Activated CD8-positive, alpha-beta memory T cell treated with anti-CD3 and anti-CD28 coated beads, Interleukin-2, amount 50 U/mL, for 4 hours (primary cell): Measurements from ENCODE around the gene FKBP11.
A peak's percentile ranks its signal among the peaks of the same experiment; 100 is the strongest.
"Not testable (repeated sequence)": the region's sequence is repeated elsewhere in the genome, so short reads cannot be mapped to it uniquely, and the experiment has no call there.

ENCODE experiments used
- DNase-seq: peaks from one replicate; pipeline ENCODE4 v3.0.0-alpha.2; 2020

The FKBP11 gene

DNA sequence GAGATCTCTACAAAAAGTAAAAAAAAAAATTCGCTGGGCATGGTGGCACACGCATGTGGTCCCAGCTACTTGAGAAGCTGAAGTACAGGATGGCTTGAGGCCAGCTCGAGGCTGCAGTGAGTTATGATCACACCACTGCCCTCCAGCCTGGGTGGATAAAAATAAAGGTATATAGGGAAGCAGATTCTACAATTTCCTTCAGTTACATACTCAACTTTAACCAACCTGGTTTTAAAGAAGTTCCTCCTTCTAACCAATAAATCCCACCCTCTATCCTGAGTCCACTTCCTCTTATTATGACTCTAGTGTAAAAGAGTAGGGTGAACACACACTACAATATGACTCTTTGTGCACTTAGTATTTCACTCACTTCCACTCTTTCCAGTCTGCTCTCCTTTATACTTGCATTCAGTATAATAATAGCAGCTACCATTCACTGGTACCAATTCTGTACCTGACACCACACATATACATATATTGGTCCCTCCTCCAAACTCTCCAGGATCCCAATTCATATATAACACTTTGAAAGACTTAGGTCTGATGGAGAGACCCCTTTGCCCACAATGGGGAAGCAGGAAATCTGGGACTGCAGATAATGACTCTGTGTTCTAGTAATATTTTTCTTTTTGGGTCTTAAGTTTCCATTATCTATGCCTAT lies 29.7 kb upstream of the FKBP11 start:
- DNase-seq: no peak

- DNase-seq: no peak
These were observed 28.8 kb upstream of the FKBP11 start for GRCh38 chr12:48954061-48954460.

DNA sequence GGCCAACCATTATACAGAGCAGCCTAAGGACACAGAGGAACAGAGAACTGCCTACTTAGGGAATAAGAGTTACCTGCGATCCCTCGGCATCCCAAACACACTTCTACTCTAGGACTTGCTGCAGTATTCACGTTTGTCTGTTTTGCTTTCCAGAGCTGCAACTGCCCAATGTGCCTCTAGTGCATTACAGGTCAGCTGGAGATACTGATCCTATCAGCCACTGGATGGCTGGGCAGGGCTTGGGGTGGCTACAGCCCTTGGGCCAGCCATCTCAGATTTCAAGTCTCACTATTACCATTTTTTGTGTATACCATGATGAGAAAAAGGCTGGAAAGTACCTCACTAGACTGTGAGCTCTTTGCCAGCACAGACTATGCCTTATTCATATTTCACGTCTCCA lies 27.4 kb upstream of the FKBP11 start:
- DNase-seq: no peak

- no peak for DNase-seq
These were observed 22.4 kb upstream of the FKBP11 start for GRCh38 chr12:48947727-48948126.

- no peak for DNase-seq
These were observed 21.7 kb upstream of the FKBP11 start for GRCh38 chr12:48946943-48947342.

GRCh38 chr12:48946205-48946604 lies 20.9 kb upstream of the FKBP11 start:
- DNase-seq: no peak

DNA sequence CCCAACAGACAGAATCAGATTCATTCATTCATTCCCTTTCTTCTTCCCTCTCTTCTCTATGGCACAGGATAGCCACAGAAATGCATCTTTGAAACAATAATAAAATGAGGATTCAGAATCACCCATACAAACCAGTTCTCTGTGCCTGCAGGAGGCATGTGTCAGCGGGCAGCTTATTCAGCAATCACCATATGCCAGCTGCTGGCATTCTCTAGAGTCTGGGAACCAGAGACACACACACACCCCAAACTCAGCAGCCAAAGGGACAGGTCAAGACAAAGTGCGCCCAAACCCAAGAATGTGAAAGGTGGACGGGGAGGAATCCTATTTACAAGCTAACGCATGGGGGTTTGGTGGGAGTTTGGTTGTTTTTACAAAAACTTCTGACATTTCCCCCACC lies 17.9 kb upstream of the FKBP11 start:
- DNase-seq: no peak

DNA sequence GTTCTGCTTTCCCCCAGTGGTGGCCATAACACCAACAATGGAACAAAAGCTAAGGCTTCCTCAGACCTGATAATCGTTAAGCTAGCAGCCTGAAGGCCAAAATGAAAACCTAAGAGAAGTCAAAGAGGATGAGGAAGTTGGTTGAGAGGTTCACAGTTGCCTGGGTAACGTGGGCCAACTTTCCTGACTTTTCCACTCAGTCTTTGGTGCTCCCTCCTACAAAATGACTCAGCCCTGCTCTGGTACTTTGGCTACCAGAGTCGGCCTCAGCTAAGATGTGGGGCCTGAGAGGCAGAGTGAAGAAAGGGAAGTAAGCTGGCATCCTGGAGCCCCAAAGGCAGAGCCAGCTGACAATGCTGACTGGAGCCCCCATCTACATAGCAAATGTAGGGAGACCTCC lies 14.9 kb upstream of the FKBP11 start:
- no peak for DNase-seq

DNA sequence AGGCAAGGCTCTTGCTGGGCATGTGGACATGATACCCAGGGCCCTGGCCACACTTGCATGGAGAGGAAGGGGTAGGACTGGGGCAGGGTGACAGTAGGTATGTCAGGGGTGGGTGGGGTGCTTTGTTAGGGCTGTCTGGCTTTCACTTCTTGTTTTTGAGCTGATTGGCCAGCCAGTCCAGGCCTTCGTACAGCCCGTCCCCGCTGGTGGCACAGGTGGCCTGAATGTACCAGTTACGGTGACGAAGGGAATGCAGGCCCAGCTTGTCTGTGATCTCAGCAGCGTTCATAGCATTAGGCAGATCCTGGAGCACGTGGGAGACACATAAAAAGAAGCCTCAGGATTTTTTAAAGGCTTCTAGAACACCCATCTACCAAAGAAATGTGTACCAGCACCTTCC lies 13.5 kb upstream of the FKBP11 start:
- DNase-seq: no peak

DNA sequence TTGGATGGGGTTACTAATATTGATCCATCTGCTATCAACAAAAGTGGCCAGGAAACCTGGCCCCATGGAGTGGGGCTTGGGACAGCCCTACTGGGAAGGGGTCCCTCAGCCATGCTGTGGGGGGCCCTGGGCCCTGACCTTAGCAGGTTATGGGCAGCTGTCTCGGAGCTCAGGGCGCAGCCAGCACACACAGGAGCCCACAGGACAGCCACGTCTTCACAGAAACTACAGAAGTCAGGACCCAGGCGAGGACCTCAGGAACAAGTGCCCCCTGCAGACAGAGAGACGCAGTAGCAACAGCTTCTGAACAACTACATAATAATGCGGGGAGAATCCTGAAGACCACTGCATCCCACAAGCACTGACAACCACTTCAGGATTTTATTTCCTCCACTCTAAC lies 11.9 kb upstream of the FKBP11 start:
- no peak for DNase-seq

- peak; percentile 90 for DNase-seq
These were observed 11.2 kb upstream of the FKBP11 start for GRCh38 chr12:48936379-48936979.

DNA sequence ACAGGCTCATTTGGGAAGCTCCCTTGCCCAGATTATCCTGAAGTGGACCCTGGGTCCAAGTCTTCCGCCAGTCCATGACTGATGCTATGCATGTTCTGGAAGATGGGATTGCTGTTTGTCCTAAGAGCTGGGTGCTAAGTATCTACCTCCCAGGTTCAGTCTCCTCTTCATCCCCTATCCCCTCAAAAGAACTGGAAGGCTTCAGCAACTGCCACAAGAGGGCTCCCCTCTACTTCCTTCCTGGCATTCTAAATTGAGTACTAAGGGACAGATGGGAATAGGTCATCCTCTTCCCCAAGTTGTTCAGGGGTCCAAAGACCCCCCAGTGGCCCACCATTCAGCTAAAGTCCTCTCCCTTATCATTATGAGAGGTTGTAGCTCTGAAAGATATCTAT lies 9.0 kb upstream of the FKBP11 start:
- DNase-seq: no peak

GRCh38 chr12:48933664-48934311 lies 8.5 kb upstream of the FKBP11 start:
- no peak for DNase-seq

- no peak for DNase-seq
These were observed 7.6 kb upstream of the FKBP11 start for GRCh38 chr12:48932878-48933277.

- DNase-seq: no peak
These were observed 5.2 kb upstream of the FKBP11 start for GRCh38 chr12:48930475-48930874.

DNA sequence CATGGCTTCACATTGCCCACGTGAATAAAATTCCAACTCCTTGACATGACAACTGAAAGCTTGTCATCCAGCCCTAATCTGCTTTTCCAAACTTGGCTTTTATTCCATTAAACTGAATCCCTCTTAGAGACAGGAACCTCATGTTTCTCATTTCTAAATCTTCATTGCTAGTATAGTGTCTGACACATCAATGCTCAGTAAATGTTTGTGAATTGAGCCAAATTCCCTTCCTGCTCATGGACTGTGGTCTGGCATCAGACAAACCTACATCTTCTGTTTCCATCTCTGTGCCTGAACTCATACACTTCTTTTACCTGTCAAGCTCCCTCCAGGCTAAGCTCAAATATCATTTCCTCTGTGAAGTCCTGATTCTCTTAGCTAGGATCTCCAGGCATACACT lies 4.3 kb upstream of the FKBP11 start:
- DNase-seq: no peak

DNA sequence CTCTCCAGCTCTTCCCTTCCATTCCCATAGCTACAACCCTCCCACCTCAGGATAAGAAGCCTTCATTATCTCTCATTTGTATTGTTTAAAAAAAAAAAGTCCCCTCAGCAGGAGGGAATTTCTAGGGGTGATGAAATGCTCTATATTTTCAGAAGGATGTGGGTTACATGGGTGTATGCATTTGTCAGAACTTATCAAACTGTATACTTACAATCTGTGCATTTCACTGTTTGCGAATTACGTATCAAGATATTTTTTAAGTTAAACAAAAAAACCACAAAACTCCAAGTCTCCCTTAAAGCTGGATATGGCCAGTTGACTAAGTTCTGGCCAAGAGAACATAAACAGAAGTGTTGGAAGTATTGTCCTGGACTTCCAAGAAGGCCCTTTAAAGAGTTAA lies 2.0 kb upstream of the FKBP11 start:
- no peak for DNase-seq

DNA sequence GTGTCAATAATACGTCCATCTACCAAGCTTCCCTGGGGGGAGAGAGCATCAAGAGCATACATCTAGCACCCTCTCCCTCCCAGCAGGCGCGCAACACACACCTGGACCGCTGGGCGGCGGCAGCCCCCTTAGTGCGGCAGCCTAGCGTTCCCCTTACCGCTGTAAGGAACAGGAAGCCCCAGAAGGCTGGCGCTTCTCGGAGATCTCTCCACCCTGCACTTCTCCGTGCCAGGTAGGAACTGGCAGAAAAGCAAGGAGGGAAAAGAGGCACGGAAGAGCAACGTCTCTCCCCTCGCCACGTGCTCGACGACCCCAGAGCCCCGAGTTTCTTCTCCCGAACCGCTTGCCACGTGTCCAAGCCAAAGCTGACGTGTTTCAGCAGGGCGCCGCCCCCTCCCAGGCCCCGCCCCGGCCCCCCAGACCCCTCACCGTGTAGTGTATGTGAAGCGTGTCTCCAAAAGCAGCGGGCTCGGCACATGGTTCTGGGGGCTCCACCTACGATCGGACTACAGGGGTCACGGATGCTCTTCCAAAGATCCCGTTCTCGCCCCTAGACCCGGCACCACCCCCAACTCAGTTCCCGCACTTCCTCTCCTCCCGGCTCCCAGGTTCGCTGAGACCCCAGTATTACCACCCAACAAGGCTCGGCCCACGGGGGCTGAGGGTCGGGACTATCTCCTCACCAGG lies 532 bp downstream of the FKBP11 start:
- DNase-seq: peak; percentile 83

DNA sequence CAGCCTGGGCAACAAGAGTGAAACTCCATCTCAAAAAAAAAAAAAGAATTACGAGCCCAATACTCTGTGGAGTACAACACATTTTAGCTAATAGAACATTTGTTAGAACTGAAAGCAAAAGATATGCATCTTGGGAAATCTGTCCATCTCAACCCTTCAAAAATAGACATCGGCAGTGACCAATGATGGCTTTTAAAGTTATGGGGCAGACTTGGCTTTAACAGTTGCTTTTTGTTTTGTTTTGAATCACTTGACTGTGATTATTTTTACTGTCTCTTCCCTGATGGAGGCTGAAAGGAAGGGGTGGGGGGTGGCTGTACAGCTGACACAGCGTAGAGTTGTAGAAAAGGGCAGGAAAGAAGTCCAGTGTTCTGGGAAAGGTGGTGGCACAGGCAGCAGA lies 2.2 kb downstream of the FKBP11 start:
- DNase-seq: no peak

DNA sequence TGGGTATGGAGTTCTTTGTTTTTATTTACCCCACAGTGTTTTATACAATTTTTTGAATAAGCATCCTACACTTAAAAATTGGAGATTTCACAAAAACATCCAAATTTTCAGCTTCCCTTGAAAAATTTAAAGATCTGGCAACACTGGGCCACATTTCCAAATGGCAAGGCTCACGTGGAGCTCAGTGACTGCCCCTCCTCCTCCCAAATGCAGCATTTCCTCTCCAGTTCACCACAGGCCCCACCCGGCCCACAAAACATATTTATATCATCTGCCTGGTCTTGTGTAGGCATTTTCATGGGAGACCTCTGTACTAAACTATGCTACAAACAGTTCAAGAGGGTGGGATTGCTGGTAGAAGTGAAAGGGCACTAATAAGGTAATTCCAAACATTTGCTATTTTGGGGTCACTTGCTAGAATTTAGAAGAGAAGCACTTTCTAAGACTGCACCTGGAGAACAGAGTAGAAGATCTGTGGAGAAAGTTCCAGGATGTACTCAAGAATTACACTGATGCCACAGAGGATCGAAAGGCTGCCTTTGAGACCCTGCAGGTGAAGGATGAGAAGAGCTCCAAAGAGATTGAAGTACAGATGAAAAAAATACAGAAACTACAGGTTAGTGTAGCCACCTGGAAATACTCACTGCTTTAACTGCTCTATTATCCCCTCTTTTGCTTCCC lies 7.3 kb downstream of the FKBP11 start:
- DNase-seq: peak; percentile 53

- DNase-seq: no peak
These were observed 15.1 kb downstream of the FKBP11 start for GRCh38 chr12:48910196-48910595.

DNA sequence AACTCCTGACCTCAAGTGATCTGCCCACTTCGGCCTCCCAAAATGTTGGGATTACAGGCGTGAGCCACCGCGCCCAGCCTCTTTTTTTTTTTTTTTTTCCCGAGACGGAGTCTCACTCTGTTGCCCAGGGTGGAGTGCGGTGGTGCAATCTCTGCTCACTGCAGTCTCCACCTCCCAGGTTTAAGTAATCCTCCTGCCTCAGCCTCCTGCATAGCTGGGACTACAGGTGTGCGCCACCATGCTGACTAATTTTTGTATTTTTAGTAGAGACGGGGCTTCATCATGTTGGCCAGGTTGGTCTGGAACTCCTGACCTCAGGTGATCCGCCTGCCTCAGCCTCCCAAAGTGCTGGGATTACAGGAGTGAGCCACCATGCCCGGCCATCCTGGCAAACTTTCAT lies 15.6 kb downstream of the FKBP11 start:
- DNase-seq: not testable (repeated sequence)

GRCh38 chr12:48907245-48907644 lies 18.0 kb downstream of the FKBP11 start:
- no peak for DNase-seq
